ENCODE measurements around the gene CHRM4. TPM values are rescaled to one million over a fixed set of nuclear protein-coding genes. Genes with fewer than 3 reads are reported as not detected.

Gene CHRM4
- total RNA-seq, 2 donors from 2014 or later = 0.28 TPM; not detected in 1

DNA sequence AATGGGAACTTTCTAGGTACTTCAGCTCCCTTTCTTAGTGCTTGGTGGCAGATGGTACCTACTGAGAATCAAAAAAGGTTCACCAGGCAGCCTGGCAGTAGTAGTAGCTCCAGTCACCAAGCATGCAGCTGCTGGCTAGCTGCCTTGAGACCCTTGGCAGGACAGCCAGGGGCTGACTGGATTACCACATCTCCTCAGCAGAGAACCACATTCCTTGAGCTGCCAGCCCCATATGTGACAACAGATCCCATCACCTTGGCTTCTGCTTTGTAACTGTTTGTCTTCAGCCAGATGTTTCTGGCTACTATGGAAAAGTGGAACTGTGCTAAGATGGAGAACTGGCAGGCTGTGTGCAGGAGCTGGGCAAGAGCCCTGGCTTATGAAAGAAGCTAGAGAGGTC is 39.6 kb upstream of the CHRM4 start:
- H3K36me3 ChIP-seq = peaks cover 45% of the 10 kb centered on the region
- H3K4me1 ChIP-seq = peaks cover 0 to 4% of the 10 kb centered on the region in 2 donors
- H3K4me3 ChIP-seq = no peak overlapping the region
- H3K9me3 ChIP-seq = no peaks in the 10 kb centered on the region
- no peak for DNase-seq (ENCODE audit: low spot score)
- no peaks in the 10 kb centered on the region for H3K27me3 ChIP-seq
- H3K27ac ChIP-seq = no peak overlapping the region
- TF ChIP-seq, protein P1, sequence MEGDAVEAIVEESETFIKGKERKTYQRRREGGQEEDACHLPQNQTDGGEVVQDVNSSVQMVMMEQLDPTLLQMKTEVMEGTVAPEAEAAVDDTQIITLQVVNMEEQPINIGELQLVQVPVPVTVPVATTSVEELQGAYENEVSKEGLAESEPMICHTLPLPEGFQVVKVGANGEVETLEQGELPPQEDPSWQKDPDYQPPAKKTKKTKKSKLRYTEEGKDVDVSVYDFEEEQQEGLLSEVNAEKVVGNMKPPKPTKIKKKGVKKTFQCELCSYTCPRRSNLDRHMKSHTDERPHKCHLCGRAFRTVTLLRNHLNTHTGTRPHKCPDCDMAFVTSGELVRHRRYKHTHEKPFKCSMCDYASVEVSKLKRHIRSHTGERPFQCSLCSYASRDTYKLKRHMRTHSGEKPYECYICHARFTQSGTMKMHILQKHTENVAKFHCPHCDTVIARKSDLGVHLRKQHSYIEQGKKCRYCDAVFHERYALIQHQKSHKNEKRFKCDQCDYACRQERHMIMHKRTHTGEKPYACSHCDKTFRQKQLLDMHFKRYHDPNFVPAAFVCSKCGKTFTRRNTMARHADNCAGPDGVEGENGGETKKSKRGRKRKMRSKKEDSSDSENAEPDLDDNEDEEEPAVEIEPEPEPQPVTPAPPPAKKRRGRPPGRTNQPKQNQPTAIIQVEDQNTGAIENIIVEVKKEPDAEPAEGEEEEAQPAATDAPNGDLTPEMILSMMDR (IDR thresholded peaks at IDR 0.05) = no peak

DNA sequence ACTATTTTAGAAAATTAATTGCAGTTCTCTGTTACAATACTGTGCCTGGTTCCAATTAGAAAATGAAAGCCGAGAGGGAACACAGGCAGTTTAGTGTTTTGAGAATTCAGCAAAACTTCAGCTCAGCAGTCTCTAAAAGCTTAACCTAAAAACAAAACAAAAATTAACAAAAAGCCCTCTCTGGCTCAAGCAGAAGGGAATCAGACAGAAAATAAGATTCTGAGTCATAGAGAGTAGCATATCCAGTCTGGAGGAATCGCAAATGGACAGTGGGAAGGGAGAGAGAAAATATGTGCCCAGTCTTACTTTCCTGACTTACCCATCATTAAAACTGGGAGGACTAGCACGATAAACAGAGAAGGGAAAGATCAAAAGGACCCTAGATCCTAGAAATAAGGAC is 38.1 kb upstream of the CHRM4 start:
- TF ChIP-seq, protein P1 (IDR thresholded peaks at IDR 0.05) = no peak
- DNase-seq (ENCODE audit: low spot score) = no peak
- peaks cover 47% of the 10 kb centered on the region for H3K36me3 ChIP-seq
- no peaks in the 10 kb centered on the region for H3K27me3 ChIP-seq
- no peaks in the 10 kb centered on the region for H3K4me1 ChIP-seq
- no peak overlapping the region for H3K27ac ChIP-seq
- H3K4me3 ChIP-seq = no peak overlapping the region
- H3K9me3 ChIP-seq = no peaks in the 10 kb centered on the region

DNA sequence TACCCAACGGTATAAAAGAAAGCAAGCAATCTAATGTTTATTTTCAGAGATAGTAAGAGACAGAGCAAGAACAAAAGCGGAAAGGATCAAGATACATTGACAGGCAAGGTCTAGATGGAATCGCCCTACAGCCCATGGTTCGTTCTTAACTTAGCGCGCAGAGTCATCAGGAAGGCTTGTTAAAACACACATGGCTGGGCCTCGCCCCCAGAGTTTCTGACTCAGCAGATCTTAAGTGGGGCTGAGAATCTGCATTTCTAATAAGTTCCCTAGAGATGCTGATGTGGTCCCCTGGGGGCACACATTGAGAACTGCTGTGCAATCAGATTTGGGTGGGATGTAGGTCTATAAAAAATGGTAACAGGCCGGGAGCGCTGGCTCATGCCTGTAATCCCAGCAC is 35.8 kb upstream of the CHRM4 start:
- Histone ChIP-seq H3K36me3 (peaks cover 32% of the 10 kb centered on the region), H3K27ac (no peak overlapping the region), H3K4me1 (no peaks in the 10 kb centered on the region), H3K27me3 (no peaks in the 10 kb centered on the region), H3K4me3 (no peak overlapping the region), H3K9me3 (no peaks in the 10 kb centered on the region)
- TF ChIP-seq, protein P1 (IDR thresholded peaks at IDR 0.05) = no peak
- DNase-seq (ENCODE audit: low spot score) = no peak

DNA sequence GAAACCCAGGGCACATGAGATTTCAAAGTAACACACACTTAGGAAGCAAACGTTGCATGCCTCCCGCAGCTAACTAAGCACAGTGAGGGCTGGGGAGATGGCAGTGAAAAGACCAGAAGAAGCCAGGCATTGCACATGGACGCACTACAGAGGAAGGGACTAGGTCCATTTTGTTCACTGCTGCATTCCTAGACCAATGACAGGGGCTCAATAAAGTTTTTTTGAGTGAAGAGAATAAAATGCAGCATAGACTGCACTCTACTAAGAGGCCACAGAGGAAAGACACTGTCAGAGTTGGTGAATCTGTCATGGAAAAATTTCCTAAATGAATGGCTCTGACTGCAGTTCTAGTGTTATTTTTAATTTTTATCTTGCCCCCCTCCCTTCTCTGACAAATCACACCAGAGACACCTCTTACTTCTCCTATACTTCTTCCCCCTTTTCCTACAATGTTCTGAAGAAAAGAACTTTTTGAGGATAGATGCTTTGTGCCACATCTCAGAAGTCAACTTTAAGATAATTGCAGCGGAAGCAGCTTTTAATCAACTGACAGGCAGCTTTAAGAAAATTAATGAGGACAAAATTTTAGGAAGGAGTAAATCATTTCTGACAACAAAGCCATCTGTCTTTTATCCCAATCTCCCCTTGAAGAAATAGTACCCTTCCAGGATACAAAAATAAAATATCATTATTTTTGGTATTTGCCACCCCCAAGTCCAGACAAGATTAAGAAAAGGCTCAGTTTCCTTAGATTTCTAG is 34.8 kb upstream of the CHRM4 start:
- Histone ChIP-seq H3K27ac (no peak overlapping the region), H3K27me3 (no peaks in the 10 kb centered on the region), H3K4me3 (no peak overlapping the region), H3K4me1 (no peaks in the 10 kb centered on the region), H3K36me3 (peaks cover 29% of the 10 kb centered on the region), H3K9me3 (no peaks in the 10 kb centered on the region)
- TF ChIP-seq, protein P1 (IDR thresholded peaks at IDR 0.05) = no peak
- DNase-seq (ENCODE audit: low spot score) = peak; percentile 28

DNA sequence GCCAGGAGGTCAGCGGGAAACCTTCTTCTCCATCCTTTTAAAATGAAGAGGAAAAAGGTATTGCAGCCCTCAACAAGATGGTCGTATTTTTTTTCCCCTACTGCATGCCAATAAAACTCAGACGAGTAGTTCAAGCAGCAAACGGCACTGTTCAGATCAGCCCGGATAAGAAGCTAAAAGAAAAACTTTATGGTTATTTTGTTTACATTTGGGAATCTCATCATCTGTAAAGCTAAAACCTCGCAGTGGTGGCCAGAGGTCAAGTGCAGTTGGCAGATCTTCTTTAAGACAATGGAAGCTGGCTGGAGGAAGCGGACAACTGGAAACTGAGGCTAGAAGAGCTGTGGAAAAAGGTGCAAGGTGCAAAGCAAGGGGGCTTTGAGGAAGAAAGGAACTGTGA is 31.0 kb upstream of the CHRM4 start:
- H3K4me3 ChIP-seq = no peak overlapping the region
- TF ChIP-seq, protein P1 (IDR thresholded peaks at IDR 0.05) = no peak
- no peaks in the 10 kb centered on the region for H3K27me3 ChIP-seq
- no peak for DNase-seq (ENCODE audit: low spot score)
- H3K9me3 ChIP-seq = no peaks in the 10 kb centered on the region
- H3K4me1 ChIP-seq = no peaks in the 10 kb centered on the region
- no peak overlapping the region for H3K27ac ChIP-seq
- peaks cover 8% of the 10 kb centered on the region for H3K36me3 ChIP-seq
